Fibroblast of mammary gland (primary cell): ENCODE measurements around the gene VSIR.

ENCODE experiments used
- DNase-seq: peaks from one replicate; pipeline ENCODE4 v3.0.0-alpha.2; 2010; ENCODE audit warnings: low read depth
- H3K4me3 ChIP-seq: 2 replicates; pipeline ENCODE4 v1.5.1; 2011; ENCODE audit warnings: low read depth, mild to moderate bottlenecking, low read length, moderate library complexity; ENCODE audit not compliant: control insufficient read depth
- TF ChIP-seq, protein P1 (sequence below): conservative IDR thresholded peaks from 2 replicates; pipeline ENCODE4 v1.5.1; 2011; ENCODE audit warnings: low read depth, low read length, inconsistent platforms; ENCODE audit not compliant: control insufficient read depth, insufficient read depth

VSIR gene

GRCh38 chr10:71780719-71781118 is 7.4 kb upstream of the VSIR start:
- DNase-seq = no peak
- H3K4me3 ChIP-seq = no peak overlapping the region
- TF ChIP-seq, protein P1, sequence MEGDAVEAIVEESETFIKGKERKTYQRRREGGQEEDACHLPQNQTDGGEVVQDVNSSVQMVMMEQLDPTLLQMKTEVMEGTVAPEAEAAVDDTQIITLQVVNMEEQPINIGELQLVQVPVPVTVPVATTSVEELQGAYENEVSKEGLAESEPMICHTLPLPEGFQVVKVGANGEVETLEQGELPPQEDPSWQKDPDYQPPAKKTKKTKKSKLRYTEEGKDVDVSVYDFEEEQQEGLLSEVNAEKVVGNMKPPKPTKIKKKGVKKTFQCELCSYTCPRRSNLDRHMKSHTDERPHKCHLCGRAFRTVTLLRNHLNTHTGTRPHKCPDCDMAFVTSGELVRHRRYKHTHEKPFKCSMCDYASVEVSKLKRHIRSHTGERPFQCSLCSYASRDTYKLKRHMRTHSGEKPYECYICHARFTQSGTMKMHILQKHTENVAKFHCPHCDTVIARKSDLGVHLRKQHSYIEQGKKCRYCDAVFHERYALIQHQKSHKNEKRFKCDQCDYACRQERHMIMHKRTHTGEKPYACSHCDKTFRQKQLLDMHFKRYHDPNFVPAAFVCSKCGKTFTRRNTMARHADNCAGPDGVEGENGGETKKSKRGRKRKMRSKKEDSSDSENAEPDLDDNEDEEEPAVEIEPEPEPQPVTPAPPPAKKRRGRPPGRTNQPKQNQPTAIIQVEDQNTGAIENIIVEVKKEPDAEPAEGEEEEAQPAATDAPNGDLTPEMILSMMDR = no peak

GRCh38 chr10:71780156-71780555 is 6.8 kb upstream of the VSIR start:
- no peak for DNase-seq
- TF ChIP-seq, protein P1 = no peak
- no peak overlapping the region for H3K4me3 ChIP-seq

DNA sequence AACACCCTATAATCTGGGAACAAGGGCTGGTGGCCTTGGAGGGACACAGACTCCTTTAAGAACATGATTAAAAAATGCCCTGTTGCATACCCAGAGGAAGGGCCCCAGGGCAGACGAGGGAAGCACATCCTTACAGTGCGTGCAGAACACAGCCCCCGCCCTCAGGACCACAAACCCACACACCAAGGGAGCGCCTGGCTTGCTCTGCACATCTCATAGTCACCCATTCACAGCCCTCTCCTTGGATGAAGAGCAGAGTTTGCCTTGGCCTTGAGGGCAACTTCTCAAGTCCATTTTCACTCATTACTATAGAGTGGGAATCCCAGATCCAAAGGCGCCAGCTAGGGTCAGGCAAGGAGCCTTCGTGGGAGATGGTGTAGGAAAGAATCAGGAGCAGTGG is 6.3 kb upstream of the VSIR start:
- no peak overlapping the region for H3K4me3 ChIP-seq
- TF ChIP-seq, protein P1 = no peak
- no peak for DNase-seq

GRCh38 chr10:71778071-71778825 is 4.9 kb upstream of the VSIR start:
- no peak overlapping the region for H3K4me3 ChIP-seq
- no peak for DNase-seq
- TF ChIP-seq, protein P1 = no peak

DNA sequence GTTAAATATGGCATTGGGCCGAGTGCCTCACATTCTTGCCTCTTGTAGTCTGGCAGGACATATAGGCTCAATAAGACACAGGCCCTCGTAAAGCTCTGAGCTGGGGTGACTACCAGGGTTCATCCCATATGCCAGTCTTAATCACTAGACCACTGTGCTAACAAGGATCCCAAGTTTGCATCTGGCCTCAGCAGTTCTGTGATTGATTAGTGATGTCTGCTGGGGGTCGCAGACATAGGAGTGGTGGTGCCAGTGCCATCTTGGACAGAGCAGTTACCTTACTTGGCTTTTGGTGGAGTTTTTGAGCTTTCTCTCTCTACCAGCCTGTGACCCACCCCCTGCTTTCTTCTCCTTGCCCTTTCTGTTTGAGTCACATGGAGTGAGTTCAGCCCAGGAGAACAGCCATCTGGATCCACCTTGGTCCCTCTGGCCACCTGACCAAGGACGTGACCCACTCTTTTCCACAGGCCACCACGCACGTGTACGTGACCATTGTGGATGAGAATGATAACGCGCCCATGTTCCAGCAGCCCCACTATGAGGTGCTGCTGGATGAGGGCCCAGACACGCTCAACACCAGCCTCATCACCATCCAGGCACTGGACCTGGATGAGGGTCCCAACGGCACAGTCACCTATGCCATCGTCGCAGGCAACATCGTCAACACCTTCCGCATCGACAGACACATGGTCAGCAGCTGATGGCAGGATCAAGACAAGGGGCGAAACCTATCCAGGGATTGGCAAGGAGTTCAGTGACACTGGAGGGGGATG is 4.1 kb upstream of the VSIR start:
- TF ChIP-seq, protein P1 = no peak
- no peak overlapping the region for H3K4me3 ChIP-seq
- DNase-seq = no peak

DNA sequence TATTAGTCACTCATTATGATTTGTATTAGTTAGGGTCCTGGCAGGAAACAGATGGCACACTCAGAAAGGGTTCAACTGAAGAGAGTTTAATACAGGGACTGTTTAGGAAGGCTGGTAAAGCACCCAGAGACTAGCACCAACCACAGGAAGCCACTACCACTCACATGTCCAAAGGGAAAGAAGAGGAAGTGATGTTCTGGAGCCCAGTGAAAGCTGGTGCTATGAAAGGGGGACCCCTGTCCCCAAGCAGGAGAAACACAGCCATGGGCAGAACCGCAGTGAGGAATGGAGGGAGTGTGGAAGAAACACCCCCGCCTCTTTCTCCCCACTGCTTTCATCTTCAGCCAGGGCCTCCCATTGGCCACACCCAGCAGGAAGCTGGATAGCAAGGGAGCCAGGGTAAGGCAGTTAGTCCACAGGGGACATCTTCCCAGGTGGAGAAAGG is 3.2 kb upstream of the VSIR start:
- no peak overlapping the region for H3K4me3 ChIP-seq
- TF ChIP-seq, protein P1 = no peak
- no peak for DNase-seq
